ENCODE measurements around the gene TMEM252.

Gene TMEM252

DNA sequence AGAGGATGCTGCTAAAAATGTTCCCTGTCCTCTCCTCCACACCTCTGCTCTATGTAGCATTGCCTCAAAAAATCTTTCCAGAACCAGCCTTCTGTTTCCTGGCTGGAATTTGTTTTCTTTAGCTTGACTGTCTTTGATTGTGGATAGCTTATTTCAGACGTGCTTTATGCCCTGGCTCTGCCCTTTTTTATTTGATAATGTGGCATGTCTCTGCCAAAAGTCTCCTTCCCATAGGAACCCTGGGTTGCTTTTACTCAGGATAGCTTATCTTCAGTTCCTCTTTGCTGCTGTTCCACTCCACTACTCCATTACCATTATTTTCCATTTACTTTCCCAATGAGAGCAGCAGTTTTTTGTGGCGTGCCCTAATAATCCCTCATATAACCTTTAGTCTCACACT is 885 bp upstream of the TMEM252 start:
- no peaks in the 10 kb centered on the region for H3F3A ChIP-seq (ENCODE audit: low read depth)
- no peak overlapping the region for H3K4me2 ChIP-seq (ENCODE audit: low read depth, low read length, poor library complexity, severe bottlenecking)
- no peaks in the 10 kb centered on the region for H3K36me3 ChIP-seq (ENCODE audit: insufficient read depth, low read length)
- H3K79me2 ChIP-seq (ENCODE audit: insufficient read depth, low read length) = no peaks in the 10 kb centered on the region
- H3K4me1 ChIP-seq (ENCODE audit: insufficient read depth, low read length, poor library complexity, severe bottlenecking) = no peaks in the 10 kb centered on the region
- H4K20me1 ChIP-seq (ENCODE audit: insufficient read depth, low read length, poor library complexity, severe bottlenecking) = no peaks in the 10 kb centered on the region
- no peak for TF ChIP-seq EZH2phosphoT487 (IDR thresholded peaks at IDR 0.05; ENCODE audit: borderline replicate concordance)
- TF ChIP-seq, protein P1, sequence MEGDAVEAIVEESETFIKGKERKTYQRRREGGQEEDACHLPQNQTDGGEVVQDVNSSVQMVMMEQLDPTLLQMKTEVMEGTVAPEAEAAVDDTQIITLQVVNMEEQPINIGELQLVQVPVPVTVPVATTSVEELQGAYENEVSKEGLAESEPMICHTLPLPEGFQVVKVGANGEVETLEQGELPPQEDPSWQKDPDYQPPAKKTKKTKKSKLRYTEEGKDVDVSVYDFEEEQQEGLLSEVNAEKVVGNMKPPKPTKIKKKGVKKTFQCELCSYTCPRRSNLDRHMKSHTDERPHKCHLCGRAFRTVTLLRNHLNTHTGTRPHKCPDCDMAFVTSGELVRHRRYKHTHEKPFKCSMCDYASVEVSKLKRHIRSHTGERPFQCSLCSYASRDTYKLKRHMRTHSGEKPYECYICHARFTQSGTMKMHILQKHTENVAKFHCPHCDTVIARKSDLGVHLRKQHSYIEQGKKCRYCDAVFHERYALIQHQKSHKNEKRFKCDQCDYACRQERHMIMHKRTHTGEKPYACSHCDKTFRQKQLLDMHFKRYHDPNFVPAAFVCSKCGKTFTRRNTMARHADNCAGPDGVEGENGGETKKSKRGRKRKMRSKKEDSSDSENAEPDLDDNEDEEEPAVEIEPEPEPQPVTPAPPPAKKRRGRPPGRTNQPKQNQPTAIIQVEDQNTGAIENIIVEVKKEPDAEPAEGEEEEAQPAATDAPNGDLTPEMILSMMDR (conservative IDR thresholded peaks at IDR 0.05; ENCODE audit: low read length) = no peak
- H3K4me3 ChIP-seq (ENCODE audit: low read length, poor library complexity, severe bottlenecking) = no peak overlapping the region
- H3K9me3 ChIP-seq (ENCODE audit: insufficient read depth, low read depth, low read length) = no peaks in the 10 kb centered on the region
- no peaks in the 10 kb centered on the region for H3K27me3 ChIP-seq (ENCODE audit: insufficient read depth, low read length, poor library complexity, severe bottlenecking)
- no peak overlapping the region for H3K9ac ChIP-seq (ENCODE audit: low read depth, low read length, poor library complexity, severe bottlenecking)
- no peak overlapping the region for H2AFZ ChIP-seq (ENCODE audit: low read length)
- no peaks in the 10 kb centered on the region for H3K9me2 ChIP-seq (replicated peaks; ENCODE audit: low read depth, low read length)

DNA sequence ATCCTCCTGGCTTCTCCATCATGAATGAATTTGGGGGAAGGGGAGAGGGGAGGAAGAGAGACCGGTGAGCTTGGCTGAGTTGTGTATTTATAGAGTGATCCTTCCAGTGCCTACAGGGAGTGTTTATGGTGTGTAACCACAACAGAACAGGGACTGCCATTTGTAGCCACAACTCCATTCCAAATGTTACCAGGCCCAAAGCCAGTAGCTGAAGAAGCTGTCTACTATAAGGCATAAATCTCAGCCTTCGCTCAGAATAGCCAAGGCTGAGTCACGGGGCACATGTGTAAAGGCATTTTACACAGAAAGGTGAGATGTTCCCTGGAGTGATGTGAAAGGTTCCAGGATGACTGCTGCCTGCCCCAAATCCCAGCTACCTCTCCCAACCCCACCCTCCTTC is 2.5 kb downstream of the TMEM252 start:
- TF ChIP-seq EZH2phosphoT487 (IDR thresholded peaks at IDR 0.05; ENCODE audit: borderline replicate concordance) = no peak
- TF ChIP-seq, protein P1 (conservative IDR thresholded peaks at IDR 0.05; ENCODE audit: low read length) = no peak
- H3K27me3 ChIP-seq (ENCODE audit: insufficient read depth, low read length, poor library complexity, severe bottlenecking) = no peaks in the 10 kb centered on the region

DNA sequence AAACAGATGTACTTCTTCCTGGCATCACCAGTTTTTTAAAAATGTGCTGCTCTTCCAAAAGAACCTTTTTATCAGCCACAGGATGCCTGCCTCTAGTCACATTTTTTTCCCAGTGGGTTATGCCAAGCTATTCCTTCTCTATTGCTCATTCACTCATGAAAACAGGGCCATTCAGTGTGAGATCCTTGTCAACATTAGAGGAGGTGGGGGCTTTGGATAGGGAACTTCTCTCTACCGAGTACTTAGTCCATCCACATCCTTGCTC is 3.1 kb downstream of the TMEM252 start:
- no peaks in the 10 kb centered on the region for H3K9me3 ChIP-seq (ENCODE audit: insufficient read depth, low read depth, low read length)
- no peaks in the 10 kb centered on the region for H3K27me3 ChIP-seq (ENCODE audit: insufficient read depth, low read length, poor library complexity, severe bottlenecking)

More for the DNA sequence above, 2.5 kb downstream of the TMEM252 start:
- Histone ChIP-seq H3F3A (ENCODE audit: low read depth) (no peaks in the 10 kb centered on the region), H3K9me3 (ENCODE audit: insufficient read depth, low read depth, low read length) (no peaks in the 10 kb centered on the region), H3K79me2 (ENCODE audit: insufficient read depth, low read length) (no peaks in the 10 kb centered on the region), H3K9me2 (replicated peaks; ENCODE audit: low read depth, low read length) (no peaks in the 10 kb centered on the region), H3K4me1 (ENCODE audit: insufficient read depth, low read length, poor library complexity, severe bottlenecking) (no peaks in the 10 kb centered on the region), H3K36me3 (ENCODE audit: insufficient read depth, low read length) (no peaks in the 10 kb centered on the region), H2AFZ (ENCODE audit: low read length) (no peak overlapping the region), H3K4me2 (ENCODE audit: low read depth, low read length, poor library complexity, severe bottlenecking) (no peak overlapping the region), H4K20me1 (ENCODE audit: insufficient read depth, low read length, poor library complexity, severe bottlenecking) (no peaks in the 10 kb centered on the region), H3K4me3 (ENCODE audit: low read length, poor library complexity, severe bottlenecking) (no peak overlapping the region), H3K9ac (ENCODE audit: low read depth, low read length, poor library complexity, severe bottlenecking) (no peak overlapping the region)

More for the DNA sequence above, 3.1 kb downstream of the TMEM252 start:
- Histone ChIP-seq H3K9ac (ENCODE audit: low read depth, low read length, poor library complexity, severe bottlenecking) (no peak overlapping the region), H3K9me2 (replicated peaks; ENCODE audit: low read depth, low read length) (no peaks in the 10 kb centered on the region), H3K36me3 (ENCODE audit: insufficient read depth, low read length) (no peaks in the 10 kb centered on the region), H3K4me1 (ENCODE audit: insufficient read depth, low read length, poor library complexity, severe bottlenecking) (no peaks in the 10 kb centered on the region), H3K79me2 (ENCODE audit: insufficient read depth, low read length) (no peaks in the 10 kb centered on the region), H2AFZ (ENCODE audit: low read length) (no peak overlapping the region), H3K4me3 (ENCODE audit: low read length, poor library complexity, severe bottlenecking) (no peak overlapping the region), H3F3A (ENCODE audit: low read depth) (no peaks in the 10 kb centered on the region), H3K4me2 (ENCODE audit: low read depth, low read length, poor library complexity, severe bottlenecking) (no peak overlapping the region), H4K20me1 (ENCODE audit: insufficient read depth, low read length, poor library complexity, severe bottlenecking) (no peaks in the 10 kb centered on the region)
- no peak for TF ChIP-seq EZH2phosphoT487 (IDR thresholded peaks at IDR 0.05; ENCODE audit: borderline replicate concordance)
- TF ChIP-seq, protein P1 (conservative IDR thresholded peaks at IDR 0.05; ENCODE audit: low read length) = no peak

Measured in Loucy (cell line).